ENCODE data around the gene CCDC181. TPM values are rescaled to one million over a fixed set of nuclear protein-coding genes. Genes with fewer than 3 reads are reported as not detected.

Gene CCDC181
- 1.4 and 3.1 TPM in 2 replicates for total RNA-seq (ENCODE audit: low replicate concordance)

DNA sequence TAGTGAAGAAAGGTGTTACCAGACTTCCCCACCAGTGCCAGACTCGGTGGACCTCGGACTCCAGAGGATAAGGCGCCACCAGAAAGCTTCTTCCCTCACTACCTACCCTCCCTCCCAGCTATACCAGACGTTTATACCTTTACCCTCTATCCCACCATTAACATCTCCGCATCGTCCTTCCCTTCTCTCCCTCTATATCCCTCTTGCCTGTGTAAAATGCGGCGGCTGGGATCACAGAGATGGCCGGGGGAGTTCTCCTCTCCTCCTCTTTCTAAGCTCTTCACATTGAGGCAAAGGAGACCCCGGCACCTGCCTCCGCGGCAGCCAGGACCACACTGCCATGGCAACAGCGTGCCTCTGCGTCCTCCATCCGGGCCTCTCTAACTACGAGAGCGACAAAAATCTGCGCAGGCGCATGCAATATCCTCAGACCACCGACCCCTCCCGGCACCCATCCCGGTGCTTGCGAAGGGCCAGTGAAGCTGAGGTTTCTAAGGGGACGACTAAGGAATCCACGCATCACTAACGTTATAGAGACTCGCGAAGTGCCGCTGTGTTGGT is at the start of gene CCDC181:
TSS of gene CCDC181 (minus strand) at position 394 of the 561 bp plus-strand sequence. CDS start 2,547 bp downstream, outside the sequence.
- H3K4me3 ChIP-seq (ENCODE audit: low read depth, low read length) = peak within 1 kb of the TSS; percentile 68
- DNase-seq (ENCODE audit: low read depth) = peak; percentile 42
- TF ChIP-seq, protein P1, sequence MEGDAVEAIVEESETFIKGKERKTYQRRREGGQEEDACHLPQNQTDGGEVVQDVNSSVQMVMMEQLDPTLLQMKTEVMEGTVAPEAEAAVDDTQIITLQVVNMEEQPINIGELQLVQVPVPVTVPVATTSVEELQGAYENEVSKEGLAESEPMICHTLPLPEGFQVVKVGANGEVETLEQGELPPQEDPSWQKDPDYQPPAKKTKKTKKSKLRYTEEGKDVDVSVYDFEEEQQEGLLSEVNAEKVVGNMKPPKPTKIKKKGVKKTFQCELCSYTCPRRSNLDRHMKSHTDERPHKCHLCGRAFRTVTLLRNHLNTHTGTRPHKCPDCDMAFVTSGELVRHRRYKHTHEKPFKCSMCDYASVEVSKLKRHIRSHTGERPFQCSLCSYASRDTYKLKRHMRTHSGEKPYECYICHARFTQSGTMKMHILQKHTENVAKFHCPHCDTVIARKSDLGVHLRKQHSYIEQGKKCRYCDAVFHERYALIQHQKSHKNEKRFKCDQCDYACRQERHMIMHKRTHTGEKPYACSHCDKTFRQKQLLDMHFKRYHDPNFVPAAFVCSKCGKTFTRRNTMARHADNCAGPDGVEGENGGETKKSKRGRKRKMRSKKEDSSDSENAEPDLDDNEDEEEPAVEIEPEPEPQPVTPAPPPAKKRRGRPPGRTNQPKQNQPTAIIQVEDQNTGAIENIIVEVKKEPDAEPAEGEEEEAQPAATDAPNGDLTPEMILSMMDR (IDR thresholded peaks at IDR 0.05; ENCODE audit: insufficient read depth, low read length) = no peak

DNA sequence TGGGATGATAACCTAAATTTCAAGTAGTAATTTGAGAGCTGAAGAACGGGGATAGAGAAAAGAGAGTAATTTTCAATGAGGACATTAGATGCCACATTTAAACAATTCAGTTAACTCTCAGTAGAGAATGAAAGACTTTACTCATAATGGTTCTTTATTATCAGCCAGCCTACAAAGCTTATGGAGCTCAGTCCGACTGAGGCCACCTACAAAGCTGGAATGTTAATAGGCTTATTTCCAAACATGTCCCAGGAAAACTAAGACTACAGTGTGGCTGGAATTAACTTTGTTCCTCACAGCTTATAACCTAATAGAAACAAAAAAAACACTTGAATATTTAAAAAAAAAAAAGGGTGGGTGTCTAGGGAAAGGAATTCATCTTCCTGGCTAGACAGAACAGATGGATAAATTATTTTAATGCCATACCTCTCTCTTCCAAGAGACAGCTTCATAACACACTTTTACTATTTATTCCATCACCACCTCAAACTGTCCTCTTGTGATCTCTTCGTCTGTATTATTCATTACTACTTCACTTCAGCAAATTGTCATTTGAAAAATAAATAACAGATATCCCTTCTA is 48.6 kb upstream of the CCDC181 start:
- H3K4me3 ChIP-seq (ENCODE audit: low read depth, low read length) = no peak overlapping the region
- DNase-seq (ENCODE audit: low read depth) = no peak
- TF ChIP-seq, protein P1 (IDR thresholded peaks at IDR 0.05; ENCODE audit: insufficient read depth, low read length) = no peak

DNA sequence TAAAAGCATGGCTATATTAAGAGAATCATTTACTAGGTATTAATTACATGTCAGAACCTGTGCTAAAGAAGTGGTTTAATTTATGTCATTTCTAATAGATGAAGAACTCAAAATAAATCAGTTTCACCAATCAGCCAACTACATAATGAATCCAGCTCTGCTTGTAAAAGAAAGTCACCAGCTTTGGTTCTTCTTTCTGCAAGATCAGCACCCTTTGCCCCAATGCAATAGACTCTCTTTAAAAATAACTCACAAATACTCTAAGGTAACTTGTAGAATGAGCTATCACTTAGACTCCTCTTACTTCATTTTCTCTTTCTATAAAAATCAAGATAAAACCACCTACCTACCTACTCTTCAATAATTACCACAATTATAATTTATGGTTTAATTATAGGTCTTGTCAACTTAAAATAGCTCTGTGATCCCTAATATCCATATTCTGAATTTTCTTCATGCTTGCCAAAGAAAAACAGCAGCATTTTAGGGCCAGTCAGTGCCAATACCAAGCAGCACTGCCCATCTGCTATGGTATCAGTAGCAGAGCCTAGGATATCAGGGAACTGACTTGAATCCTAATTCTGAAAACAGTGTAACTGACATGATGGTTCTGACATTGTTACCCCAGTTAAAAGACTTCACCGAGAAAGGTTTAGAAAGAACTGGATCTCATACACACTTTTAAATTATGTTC is 47.2 kb upstream of the CCDC181 start:
- H3K4me3 ChIP-seq (ENCODE audit: low read depth, low read length) = no peak overlapping the region

DNA sequence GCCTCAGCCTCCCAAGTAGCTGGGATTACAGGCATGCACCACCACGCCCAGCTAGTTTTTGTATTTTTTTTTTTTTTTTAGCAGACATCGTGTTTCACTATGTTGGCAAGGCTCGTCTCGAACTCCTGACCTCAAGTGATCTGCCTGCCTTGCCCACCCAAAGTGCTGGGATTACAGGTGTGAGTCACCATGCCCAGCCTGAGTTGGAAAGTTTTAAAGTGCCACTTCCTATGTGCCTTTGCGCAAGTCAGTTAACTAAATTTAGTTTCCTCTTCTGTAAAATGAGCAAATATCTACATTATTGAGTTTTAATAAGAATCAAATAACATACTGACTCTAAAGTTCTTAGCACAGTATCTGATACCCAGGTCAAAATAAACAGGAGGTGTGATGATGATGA is 46.1 kb upstream of the CCDC181 start:
- no peak overlapping the region for H3K4me3 ChIP-seq (ENCODE audit: low read depth, low read length)
- TF ChIP-seq, protein P1 (IDR thresholded peaks at IDR 0.05; ENCODE audit: insufficient read depth, low read length) = no peak
- no peak for DNase-seq (ENCODE audit: low read depth)

More for the DNA sequence above, 47.2 kb upstream of the CCDC181 start:
- TF ChIP-seq, protein P1 (IDR thresholded peaks at IDR 0.05; ENCODE audit: insufficient read depth, low read length) = no peak
- no peak for DNase-seq (ENCODE audit: low read depth)

DNA sequence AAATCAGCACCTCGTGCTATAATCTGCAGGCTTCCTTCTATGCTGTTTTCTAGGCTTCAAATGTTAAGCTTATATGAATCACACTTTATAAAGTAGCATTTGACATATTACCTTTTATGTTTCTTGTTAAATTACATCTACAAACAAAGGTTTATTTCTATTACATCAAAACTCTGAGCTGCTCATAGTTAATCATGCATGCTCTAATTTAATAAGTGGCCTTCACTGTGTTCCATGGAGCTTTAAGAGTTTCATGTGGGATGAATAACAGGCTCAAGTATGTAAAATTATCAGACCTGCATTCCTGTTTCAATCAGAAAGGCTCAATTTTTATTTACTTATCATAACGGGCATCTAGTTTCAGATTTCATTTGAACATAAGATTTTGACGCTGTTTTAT is 45.5 kb upstream of the CCDC181 start:
- no peak overlapping the region for H3K4me3 ChIP-seq (ENCODE audit: low read depth, low read length)
- TF ChIP-seq, protein P1 (IDR thresholded peaks at IDR 0.05; ENCODE audit: insufficient read depth, low read length) = no peak
- DNase-seq (ENCODE audit: low read depth) = no peak

DNA sequence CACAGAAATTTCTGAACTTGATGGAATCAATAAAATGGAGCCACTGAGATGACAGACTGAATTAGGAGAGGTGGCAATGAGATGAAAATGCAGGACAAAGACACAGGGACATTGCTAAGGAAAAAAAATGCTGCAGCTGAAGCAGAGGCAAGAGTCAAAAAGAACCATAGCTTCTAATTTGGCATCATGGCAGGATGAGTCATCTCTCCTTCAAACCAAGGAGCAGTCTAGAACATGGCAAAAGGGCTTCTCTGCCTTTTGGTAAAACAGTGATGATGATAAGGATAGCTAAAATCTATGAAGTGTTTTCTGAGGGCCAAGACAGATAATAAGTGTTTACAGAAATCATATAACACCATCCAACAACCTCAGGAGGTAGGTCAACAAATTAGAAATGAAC is 41.7 kb upstream of the CCDC181 start:
- TF ChIP-seq, protein P1 (IDR thresholded peaks at IDR 0.05; ENCODE audit: insufficient read depth, low read length) = no peak
- DNase-seq (ENCODE audit: low read depth) = peak; percentile 28

More for the DNA sequence above, 41.7 kb upstream of the CCDC181 start:
- H3K4me3 ChIP-seq (ENCODE audit: low read depth, low read length) = no peak overlapping the region
